ENCODE results near the gene ADARB2.
"Not testable (repeated sequence)": the region's sequence is repeated elsewhere in the genome, so short reads cannot be mapped to it uniquely, and the experiment has no call there.

Gene ADARB2

DNA sequence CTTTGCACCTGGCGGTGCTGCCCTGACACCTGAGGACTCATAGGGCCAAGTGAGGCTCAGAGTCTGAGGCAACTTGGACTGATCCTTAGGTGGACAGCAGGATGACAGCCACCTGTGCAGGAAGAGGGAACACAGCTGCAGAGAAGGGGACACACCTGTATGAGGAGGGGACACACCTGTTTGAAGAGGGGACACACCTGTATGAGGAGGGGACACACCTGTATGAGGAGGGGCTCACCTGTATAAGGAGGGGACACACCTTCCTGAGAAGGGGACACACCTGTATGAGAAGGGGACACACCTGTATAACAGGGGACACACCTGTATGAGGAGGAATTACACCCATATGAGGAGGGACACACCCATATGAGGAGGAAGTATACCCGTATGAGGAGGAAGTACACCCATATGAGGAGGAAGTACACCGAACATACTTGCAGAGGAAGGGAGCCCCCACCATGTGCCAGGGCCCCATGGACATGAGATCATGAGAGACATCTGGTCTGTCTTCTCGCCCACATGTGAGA lies 285.9 kb downstream of the ADARB2 start:
- no peak for DNase-seq

GRCh38 chr10:1449572-1450205 lies 287.6 kb downstream of the ADARB2 start:
- no peak for DNase-seq

DNA sequence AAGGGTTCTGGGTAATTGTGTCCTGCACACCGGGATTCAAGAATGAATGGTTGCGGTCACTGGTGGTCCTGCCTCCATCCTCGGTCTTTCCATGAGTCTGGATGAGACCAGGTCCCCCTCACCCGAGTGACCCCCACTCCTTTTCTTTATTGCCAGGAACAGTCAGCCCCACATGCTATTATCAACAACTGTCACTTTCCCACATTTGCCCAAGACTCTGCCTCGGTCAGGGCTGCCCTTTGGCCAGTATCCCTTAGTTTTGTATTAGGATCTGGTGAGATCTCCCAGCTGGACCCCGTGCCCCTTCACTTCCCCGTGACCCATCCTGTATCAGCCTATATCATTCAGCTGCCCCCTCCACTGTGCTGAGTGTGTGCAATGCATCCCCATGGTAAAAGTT lies 288.3 kb downstream of the ADARB2 start:
- no peak for DNase-seq

GRCh38 chr10:1448252-1448930 lies 288.9 kb downstream of the ADARB2 start:
- DNase-seq: no peak

DNA sequence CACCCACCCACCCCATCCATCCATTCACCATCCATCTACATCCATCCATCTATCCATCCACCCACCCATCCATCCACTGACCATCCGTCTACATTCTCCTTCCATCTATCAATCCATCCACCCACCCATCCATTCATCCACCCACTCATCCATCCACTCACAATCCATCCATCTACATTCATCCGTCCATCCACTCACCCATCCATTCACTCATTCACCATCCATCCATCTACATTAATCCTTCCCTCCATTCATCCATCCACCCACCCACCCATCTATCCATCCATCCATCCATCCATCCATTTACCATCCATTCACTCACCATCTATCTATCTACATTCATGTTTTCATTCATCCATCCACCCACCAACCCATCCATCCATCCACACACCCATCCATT lies 292.5 kb downstream of the ADARB2 start:
- DNase-seq: no peak

- no peak for DNase-seq
Measured at GRCh38 chr10:1440897-1441296, 296.4 kb downstream of the ADARB2 start.

DNA sequence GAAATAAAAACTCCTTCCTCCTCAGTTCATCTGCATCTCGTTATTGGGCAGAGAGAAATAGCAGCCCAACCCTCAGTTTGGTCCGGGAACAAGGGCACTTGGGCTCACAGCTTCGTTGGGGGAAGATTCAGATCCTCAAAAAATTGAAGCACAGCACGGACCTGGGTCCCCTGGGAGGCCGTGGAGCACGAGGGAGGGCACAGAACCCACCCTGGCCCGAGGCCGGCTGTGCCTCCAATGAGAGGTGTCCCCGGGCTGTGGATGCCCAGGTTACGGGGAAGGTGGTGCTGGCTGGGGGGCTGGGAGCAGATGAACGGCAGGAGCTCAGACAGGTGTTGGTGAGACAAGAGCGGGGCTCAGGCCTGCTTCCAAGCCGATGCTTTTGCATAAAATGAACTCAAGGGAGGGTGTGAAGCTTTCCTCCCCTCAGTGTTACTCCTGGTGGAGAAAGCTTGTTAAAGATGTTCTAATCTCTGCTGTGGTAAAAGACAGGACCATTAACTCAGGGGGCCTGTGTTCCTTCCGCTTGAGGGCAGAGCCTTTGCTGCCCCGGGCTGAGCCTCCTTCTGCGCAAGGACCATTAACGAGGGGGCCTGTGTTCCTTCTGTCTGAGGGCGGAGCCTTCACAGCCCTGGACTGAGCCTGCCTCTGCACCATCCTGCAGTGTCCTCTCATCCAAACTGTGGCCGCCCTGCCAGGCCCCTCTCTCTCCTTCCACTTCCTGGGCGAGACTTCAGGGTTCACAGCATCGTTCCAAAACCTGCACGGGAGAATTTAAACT lies 302.2 kb downstream of the ADARB2 start:
- no peak for DNase-seq

GRCh38 chr10:1434202-1434601 lies 303.1 kb downstream of the ADARB2 start:
- DNase-seq: no peak

DNA sequence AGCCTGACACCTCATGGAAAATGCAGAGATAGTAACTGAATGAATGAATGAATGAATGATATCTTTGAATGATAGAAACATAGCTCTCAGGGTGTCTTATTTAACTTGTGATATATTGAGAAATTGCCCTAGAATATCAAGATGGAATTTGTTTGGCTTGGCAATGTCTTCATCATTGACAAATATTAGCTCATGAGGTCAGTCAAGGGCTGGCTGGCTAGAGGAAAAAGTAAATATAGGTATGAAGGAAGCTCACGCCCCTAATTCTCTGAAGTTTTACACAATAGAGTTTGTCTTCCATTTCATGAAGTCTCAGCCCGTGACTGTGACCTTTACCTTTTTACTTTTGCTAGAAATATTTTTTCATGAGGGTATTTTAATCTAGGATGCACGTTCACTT lies 305.2 kb downstream of the ADARB2 start:
- DNase-seq: no peak

- DNase-seq: no peak
Measured at GRCh38 chr10:1431229-1431628, 306.1 kb downstream of the ADARB2 start.

DNA sequence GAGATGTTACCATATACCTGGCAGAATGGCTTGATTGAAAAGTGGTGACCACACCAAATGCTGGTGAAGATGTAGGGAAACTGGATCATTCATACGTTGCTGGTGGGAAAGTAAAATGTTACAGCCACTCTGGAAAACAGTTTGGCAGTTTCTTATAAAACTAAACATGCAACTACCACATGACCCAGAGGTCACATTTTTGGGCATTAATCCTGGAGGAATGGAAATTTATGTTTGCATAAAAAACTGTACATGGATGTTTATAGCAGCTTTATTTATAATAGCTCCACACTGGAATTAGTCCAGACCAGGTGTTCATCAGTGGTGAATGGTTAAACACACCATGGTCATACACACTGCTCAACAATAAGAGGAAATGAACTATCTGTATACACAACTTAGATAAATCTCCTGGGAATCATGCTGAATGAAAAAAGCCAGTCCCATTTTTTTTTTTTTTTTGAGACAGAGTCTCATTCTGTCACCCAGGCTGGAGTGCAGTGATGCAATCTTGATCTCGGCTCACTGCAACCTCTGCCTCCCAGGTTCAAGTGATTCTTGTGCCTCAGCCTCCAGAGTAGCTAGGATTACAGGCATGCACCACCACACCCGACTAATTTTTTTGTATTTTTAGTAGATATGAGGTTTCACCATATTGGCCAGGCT lies 309.7 kb downstream of the ADARB2 start:
- not testable (repeated sequence) for DNase-seq

DNA sequence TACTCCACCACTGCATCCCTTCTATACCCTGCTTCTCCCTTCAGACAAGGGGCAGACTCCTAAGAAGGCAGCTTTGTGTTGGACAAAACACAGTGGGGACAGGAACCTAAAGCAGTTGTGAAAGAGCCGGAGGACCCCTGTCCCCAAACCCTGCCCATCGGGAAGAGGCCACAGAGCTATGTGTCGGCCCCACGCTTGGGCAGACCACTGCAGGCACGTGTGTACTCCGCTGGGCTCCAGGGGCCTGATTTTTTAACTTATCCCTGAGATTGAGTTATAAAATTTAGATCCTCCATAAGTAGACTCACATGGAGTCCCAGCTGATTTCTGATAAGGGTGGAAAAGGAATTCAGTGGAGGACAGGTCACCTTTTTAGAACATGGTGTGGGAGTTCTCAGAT lies 310.5 kb downstream of the ADARB2 start:
- no peak for DNase-seq

DNA sequence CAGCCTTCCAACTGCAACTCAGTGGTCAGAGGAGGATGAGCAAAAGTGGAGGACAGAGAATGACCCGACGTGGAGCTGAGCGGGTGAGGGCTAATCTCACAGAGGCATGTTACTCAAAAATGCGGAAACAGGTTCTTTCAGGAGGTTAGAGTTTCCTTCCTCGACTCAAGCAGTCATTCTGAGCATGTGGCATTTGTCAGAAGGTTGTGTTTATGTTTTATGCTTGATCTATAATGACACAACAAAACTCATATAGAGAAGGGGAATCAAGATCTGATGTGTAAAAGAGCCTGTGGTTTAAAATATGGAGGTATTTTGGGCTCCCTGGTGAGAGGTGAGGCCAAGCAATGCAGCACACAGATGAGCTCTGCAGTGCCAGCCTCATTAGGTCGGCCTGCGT lies 311.4 kb downstream of the ADARB2 start:
- no peak for DNase-seq

GRCh38 chr10:1424648-1425047 lies 312.7 kb downstream of the ADARB2 start:
- DNase-seq: no peak

DNA sequence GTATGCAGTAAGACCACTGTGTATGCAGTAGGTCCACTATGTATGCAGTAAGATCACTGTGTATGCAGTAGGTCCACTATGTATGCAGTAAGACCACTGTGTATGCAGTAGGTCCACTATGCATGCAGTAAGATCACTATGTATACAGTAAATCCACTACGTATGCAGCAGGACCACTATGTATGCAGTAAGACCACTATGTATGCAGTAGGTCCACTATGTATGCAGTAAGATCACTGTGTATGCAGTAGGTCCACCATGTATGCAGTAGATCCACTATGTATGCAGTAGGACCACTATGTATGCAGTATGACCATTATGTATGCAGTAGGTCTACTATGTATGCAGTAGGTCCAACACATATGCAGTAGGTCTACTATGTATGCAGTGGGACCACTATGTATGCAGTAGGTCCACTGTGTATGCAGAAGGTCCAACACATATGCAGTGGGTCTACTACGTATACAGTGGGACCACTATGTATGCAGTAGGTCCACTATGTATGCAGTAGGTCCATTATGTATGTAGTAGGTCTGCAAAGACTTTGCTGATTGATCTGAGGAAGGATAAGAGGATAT lies 313.6 kb downstream of the ADARB2 start:
- DNase-seq: no peak

- DNase-seq: no peak
Measured at GRCh38 chr10:1422275-1422674, 315.1 kb downstream of the ADARB2 start.

DNA sequence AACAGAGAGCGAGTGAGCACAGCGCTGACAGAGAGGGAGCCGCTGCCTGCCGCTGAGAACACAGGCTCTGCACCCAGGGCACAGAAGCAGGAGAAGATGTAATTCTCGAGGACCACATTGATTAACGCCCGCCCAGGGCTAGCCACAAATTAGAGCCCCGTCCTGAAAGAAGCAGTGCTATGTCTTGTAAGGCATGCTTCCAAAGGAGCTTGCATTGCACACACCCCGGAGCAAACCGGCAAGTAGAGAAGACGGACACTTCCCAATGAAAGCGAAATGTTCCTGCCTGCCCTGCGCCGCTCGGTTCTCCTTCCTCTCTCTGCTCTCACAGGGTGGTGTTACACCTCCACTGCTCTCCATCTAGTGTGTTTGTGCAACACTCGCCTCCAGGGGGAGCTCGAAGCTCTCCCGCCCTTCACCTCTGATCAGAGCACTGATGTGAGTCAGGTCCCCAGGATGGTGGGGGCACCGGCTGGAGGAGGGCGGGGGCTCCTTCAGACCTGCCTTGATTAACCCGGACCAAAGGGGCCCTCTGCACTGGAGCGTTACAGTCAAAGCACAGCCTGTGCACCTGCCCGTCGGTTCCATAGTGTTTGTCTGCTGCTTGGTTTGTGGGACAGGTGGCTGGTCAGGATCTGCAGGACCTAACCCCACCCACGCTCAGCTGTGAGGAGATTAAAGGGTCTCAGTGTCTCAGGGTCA lies 316.5 kb downstream of the ADARB2 start:
- DNase-seq: no peak

DNA sequence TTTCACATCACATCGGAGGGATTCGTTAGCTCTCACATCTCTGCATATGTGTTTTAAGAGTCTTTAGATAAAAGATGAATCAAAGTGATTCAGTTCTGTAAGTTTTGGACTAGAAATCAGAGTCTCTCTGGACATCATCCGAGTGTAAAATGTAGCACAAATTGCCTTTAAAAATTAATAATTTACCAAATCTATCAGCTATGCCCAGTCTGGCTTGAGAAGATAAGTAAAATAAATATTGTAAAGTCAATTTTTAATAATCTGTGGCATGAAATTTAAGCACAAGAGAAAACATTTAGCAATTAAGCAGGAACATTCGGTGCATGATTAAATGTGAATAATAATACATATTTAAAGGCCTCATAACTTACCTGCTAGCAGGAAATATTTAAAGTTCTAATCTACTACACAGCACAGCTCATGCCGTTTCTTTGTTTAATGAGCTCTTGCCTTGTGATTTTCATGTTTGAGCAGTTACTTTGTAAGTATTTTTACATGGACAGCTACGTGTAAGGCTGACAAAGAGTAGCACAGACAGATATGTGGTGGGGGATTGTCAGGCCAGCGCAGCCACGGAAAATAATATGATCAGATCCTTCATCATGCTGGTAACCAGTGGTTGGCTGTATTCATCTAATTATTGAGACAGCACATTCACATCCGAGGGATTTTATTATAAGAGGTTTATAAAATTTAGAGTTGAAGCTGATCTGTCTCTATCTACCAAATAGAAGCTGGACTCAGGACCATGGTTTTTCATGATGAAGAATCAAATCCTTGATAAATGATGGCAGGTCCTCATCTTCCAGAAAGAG lies 317.3 kb downstream of the ADARB2 start:
- no peak for DNase-seq

- no peak for DNase-seq
Measured at GRCh38 chr10:1418031-1418550, 319.2 kb downstream of the ADARB2 start.

DNA sequence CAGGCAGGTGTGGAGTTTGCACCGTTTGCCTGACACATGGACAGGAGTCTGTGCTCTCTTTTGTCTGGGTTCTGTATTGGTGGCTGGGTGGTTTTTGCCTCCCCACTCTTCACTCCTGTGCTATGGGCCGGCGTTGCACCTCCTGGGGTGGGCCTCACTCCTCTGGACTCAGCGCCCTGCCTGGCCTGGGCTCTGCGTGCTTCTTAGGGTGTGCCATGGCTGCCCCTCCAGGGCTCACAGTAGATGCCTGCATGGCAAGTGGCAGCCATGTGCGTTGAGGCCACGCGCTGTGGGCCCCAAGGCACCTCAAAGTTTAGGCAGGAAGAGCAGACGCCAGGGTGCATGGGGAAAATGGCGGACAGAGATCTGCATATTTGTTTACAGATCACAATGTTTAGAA lies 319.8 kb downstream of the ADARB2 start:
- no peak for DNase-seq

- DNase-seq: no peak
Measured at GRCh38 chr10:1416456-1417037, 320.8 kb downstream of the ADARB2 start.
